Esophagus squamous epithelium (tissue), 4 donors: ENCODE measurements around the gene ZSCAN30.

ENCODE experiments used
- CTCF ChIP-seq, 6 experiments: fragments of 450-650 bp in 4 of 6; fragments of 200-600 bp in 2 of 6; sonication (generic) in 2 of 6; IDR thresholded peaks; one replicate each; pipeline ENCODE4 v1.5.1; 2016 to 2019; ENCODE audit warnings: antibody characterized with exemption in 6 of 6, mild to moderate bottlenecking in 4 of 6, moderate library complexity in 4 of 6
- POLR2A ChIP-seq, 4 donors: fragments of 450-650 bp; IDR thresholded peaks; one replicate each; pipeline ENCODE4 v1.6.1; 2017; ENCODE audit warnings: antibody characterized with exemption in 4 of 4, mild to moderate bottlenecking in 4 of 4, moderate library complexity in 3 of 4

- TF ChIP-seq CTCF (IDR thresholded peaks at IDR 0.05) (no peak), POLR2A (IDR thresholded peaks at IDR 0.05) (no peak)
Measured at GRCh38 chr18:35205199-35205712, 84.8 kb downstream of the ZSCAN30 start.
